B cell (primary cell): ENCODE measurements around the gene FTL. TPM values are rescaled to one million over a fixed set of nuclear protein-coding genes. Genes with fewer than 3 reads are reported as not detected.

Source experiments
- ATAC-seq: fragments of 200-7000 bp; cut with Tn5 transposase; one replicate; pipeline ENCODE4 v1.10.0; 2021; ENCODE audit warnings: low read depth, mild to moderate bottlenecking, moderate number of reproducible peaks, moderate library complexity
- CTCF ChIA-PET: fragments of 350-600 bp; sonication (Branson Sonifier 250); formaldehyde crosslinking; loops from one replicate; lab custom pipeline; 2021; ENCODE audit warnings: antibody characterized with exemption, inconsistent platforms; lab: Charles Lee
- POLR2A ChIA-PET: fragments of 350-600 bp; sonication (Branson Sonifier 250); formaldehyde crosslinking; loops from one replicate; lab custom pipeline; 2021; ENCODE audit warnings: antibody characterized with exemption; lab: Charles Lee
- DNase-seq: peaks from one replicate; pipeline ENCODE4 v3.0.0; 2013
- H2AFZ ChIP-seq: 2 replicates; pipeline ENCODE4 v1.6.1; 2012; ENCODE audit warnings: mild to moderate bottlenecking, low read depth, low read length; ENCODE audit not compliant: insufficient read depth, poor library complexity, severe bottlenecking
- H3K27ac ChIP-seq, 2 donors: 1 replicate in 1 of 2; 2 replicates in 1 of 2; pipeline ENCODE4 v1.5.1; 2012 to 2013; ENCODE audit warnings: low read length in 2 of 2, mild to moderate bottlenecking in 2 of 2, moderate library complexity in 1 of 2
- H3K27me3 ChIP-seq, 4 experiments: fragments of 200-600 bp in 1 of 4; sonication (generic) in 1 of 4; replicated peaks in 1 of 4; 1 replicate in 2 of 4; 2 replicates in 2 of 4; pipeline versions ENCODE4 v1.6.1 to v1.7.0; 2013 to 2016; ENCODE audit warnings: low read length in 3 of 4, mild to moderate bottlenecking in 2 of 4, mixed read lengths in 1 of 4, moderate library complexity in 1 of 4; ENCODE audit not compliant: insufficient read depth in 4 of 4, control insufficient read depth in 3 of 4; ENCODE audit errors: control extremely low read depth in 1 of 4
- H3K36me3 ChIP-seq, 2 experiments: replicated peaks in 1 of 2; 1 replicate in 1 of 2; 2 replicates in 1 of 2; pipeline versions ENCODE4 v1.6.1 to v1.7.1; 2013; ENCODE audit warnings: low read length in 1 of 2; ENCODE audit not compliant: insufficient read depth in 2 of 2, control insufficient read depth in 1 of 2; ENCODE audit errors: control extremely low read depth in 1 of 2, extremely low read depth in 1 of 2
- H3K4me1 ChIP-seq, 2 donors: fragments of 200-600 bp in 1 of 2; sonication (generic) in 1 of 2; 1 replicate in 1 of 2; 2 replicates in 1 of 2; pipeline versions ENCODE4 v1.5.1 to v1.6.1; 2013 to 2017; ENCODE audit warnings: low read length in 2 of 2; ENCODE audit not compliant: control insufficient read depth in 2 of 2, insufficient read depth in 2 of 2
- H3K4me2 ChIP-seq: replicated peaks from 2 replicates; pipeline ENCODE3; 2012; ENCODE audit warnings: mild to moderate bottlenecking, low read depth, low read length; ENCODE audit not compliant: poor library complexity, severe bottlenecking
- H3K4me3 ChIP-seq, 5 experiments: fragments of 200-600 bp in 1 of 5; sonication (generic) in 1 of 5; 1 replicate in 3 of 5; 2 replicates in 2 of 5; pipeline versions ENCODE4 v1.5.1 to v1.7.0; 2011 to 2016; ENCODE audit warnings: low read length in 4 of 5, mild to moderate bottlenecking in 4 of 5, low read depth in 2 of 5, control low read depth in 1 of 5, moderate library complexity in 1 of 5; ENCODE audit not compliant: insufficient read depth in 1 of 5; ENCODE audit errors: control extremely low read depth in 1 of 5, extremely low read depth in 1 of 5
- H3K79me2 ChIP-seq: fragments of 200-600 bp; sonication (generic); one replicate; pipeline ENCODE4 v1.6.0; 2016; ENCODE audit warnings: low read length; ENCODE audit not compliant: control insufficient read depth, insufficient read depth
- H3K9ac ChIP-seq: fragments of 200-600 bp; sonication (generic); 2 replicates; pipeline ENCODE4 v1.6.1; 2017; ENCODE audit warnings: mild to moderate bottlenecking, low read length, moderate library complexity
- H3K9me3 ChIP-seq, 3 donors: one replicate each; pipeline versions ENCODE4 v1.6.1 to v1.7.1; 2013; ENCODE audit warnings: low read length in 2 of 3; ENCODE audit not compliant: control insufficient read depth in 2 of 3, insufficient read depth in 1 of 3; ENCODE audit errors: control extremely low read depth in 1 of 3
- H4K20me1 ChIP-seq: 2 replicates; pipeline ENCODE4 v1.6.0; 2012; ENCODE audit warnings: mild to moderate bottlenecking, low read length; ENCODE audit not compliant: insufficient read depth, control insufficient read depth, poor library complexity, severe bottlenecking
- H3K27ac Mint-ChIP-seq: one replicate; pipeline ENCODE4 v1.8.0; 2021; ENCODE audit warnings: mixed read lengths
- H3K27me3 Mint-ChIP-seq: one replicate; pipeline ENCODE4 v1.8.0; 2021; ENCODE audit warnings: mixed read lengths
- H3K4me1 Mint-ChIP-seq: one replicate; pipeline ENCODE4 v1.8.0; 2021; ENCODE audit warnings: mixed read lengths
- H3K4me3 Mint-ChIP-seq: one replicate; pipeline ENCODE4 v1.8.0; 2021; ENCODE audit warnings: mixed read lengths
- H3K9me3 Mint-ChIP-seq: one replicate; pipeline ENCODE4 v1.8.0; 2022; ENCODE audit warnings: mixed read lengths; ENCODE audit not compliant: insufficient read depth
- EZH2 ChIP-seq: IDR thresholded peaks from 2 replicates; pipeline ENCODE4 v1.6.1; 2012; ENCODE audit warnings: borderline replicate concordance, low read depth, mild to moderate bottlenecking, moderate library complexity, low read length; ENCODE audit not compliant: insufficient read depth, poor library complexity, severe bottlenecking
- WGBS: methylation state at CpG from one replicate; pipeline ENCODE4 v1.1.5; 2013; ENCODE audit warnings: missing lambda C conversion rate; ENCODE audit not compliant: insufficient coverage; 5-methylcytosine and 5-hydroxymethylcytosine counted together
- intact Hi-C: fragments of 100-400 bp; cut with micrococcal nuclease; formaldehyde crosslinking; loops from one replicate; pipeline ENCODE4 v1.10.0; 2022
- polyA minus RNA-seq: library from RNA; depleted of rRNA, polyadenylated mRNA; stranded (reverse); fragments of >200 nt; gene quantifications from 2 replicates; pipeline ENCODE4 v1.2.3, GENCODE V29; 2012
- polyA plus RNA-seq: library from polyadenylated mRNA; depleted of rRNA; stranded (reverse); fragments of >200 nt; gene quantifications from 2 replicates; pipeline ENCODE4 v1.2.3, GENCODE V29; 2012
- total RNA-seq, 2 donors: library from RNA; stranded (reverse); fragments of 120-200 nt in 1 of 2; gene quantifications; 1 replicate in 1 of 2; 2 replicates in 1 of 2; pipeline versions ENCODE4 v1.2.3 to v1.2.4, GENCODE V29; 2013 to 2022
- TF ChIP-seq, protein P1 (sequence below): fragments of 200-600 bp; IDR thresholded peaks from one replicate; pipeline ENCODE4 v1.8.0; 2022; ENCODE audit warnings: antibody characterized with exemption, mild to moderate bottlenecking

FTL gene
- total RNA-seq (881 and 937 TPM in 2 replicates), polyA plus RNA-seq (534 and 832 TPM in 2 replicates), polyA minus RNA-seq (850 and 944 TPM in 2 replicates)
- 1,254 TPM for total RNA-seq (2013)

DNA sequence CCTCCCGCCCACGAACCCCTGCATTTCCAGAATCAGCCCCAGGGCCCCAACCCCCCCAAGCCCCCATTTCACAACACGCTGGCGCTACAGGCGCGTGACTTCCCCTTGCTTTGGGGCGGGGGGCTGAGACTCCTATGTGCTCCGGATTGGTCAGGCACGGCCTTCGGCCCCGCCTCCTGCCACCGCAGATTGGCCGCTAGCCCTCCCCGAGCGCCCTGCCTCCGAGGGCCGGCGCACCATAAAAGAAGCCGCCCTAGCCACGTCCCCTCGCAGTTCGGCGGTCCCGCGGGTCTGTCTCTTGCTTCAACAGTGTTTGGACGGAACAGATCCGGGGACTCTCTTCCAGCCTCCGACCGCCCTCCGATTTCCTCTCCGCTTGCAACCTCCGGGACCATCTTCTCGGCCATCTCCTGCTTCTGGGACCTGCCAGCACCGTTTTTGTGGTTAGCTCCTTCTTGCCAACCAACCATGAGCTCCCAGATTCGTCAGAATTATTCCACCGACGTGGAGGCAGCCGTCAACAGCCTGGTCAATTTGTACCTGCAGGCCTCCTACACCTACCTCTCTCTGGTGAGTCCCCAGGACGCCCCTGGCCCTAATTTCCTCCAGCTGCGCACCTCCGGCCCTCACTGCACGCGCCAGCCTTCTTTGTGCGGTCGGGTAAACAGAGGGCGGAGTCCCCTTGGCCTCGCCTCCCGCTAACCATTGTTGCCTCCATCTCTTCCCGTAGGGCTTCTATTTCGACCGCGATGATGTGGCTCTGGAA lies at the start of gene FTL:
TSS of gene FTL (plus strand) at position 270 of the 766 bp plus-strand sequence. CDS start at position 469, 199 bp downstream.
- 0% methylated on average over 45 of the region's 52 CpGs for WGBS
- Histone ChIP-seq H3K4me1 (peaks cover 41 to 57% of the 10 kb centered on the region in 2 donors), H3K9ac (peak within 1 kb of the TSS; percentile 74), H3K4me3 (peak within 1 kb of the TSS; percentile 73 to 90 (median 84)), H3K79me2 (peaks cover 26% of the 10 kb centered on the region), H3K36me3 (peaks cover 0 to 37% of the 10 kb centered on the region in 2 experiments), H4K20me1 (peaks cover 22% of the 10 kb centered on the region), H2AFZ (peak within 1 kb of the TSS; percentile 73), H3K27me3 (no peaks in the 10 kb centered on the region), H3K9me3 (peaks cover 0 to 5% (median 0%) of the 10 kb centered on the region in 3 donors), H3K27ac (peak within 1 kb of the TSS; percentile 75 to 84), H3K4me2 (peak within 1 kb of the TSS; percentile 75)
- CTCF ChIA-PET, result interaction anchor here (1.2 to 4.1 kb wide), 3 partner anchors 11 to 28 kb away, joined by 4 to 17 read pairs (median 5); partner anchors contain the start of genes BAX, GYS1 and RUVBL2
- Mint-ChIP-seq H3K4me1 (peaks cover 70% of the 10 kb centered on the region), H3K4me3 (peak within 1 kb of the TSS; percentile 100), H3K27me3 (no peaks in the 10 kb centered on the region), H3K9me3 (no peaks in the 10 kb centered on the region), H3K27ac (peak within 1 kb of the TSS; percentile 99)
- ATAC-seq, result peak; percentile 83
- POLR2A ChIA-PET, result interaction anchor here (0.6 to 3.2 kb wide), 12 partner anchors 11 to 601 kb away, joined by 3 to 17 read pairs (median 4); partner anchors contain the start of genes GYS1, NUCB1, PPP1R15A and RUVBL2
- DNase-seq, result peak; percentile 96
- TF ChIP-seq, protein P1, sequence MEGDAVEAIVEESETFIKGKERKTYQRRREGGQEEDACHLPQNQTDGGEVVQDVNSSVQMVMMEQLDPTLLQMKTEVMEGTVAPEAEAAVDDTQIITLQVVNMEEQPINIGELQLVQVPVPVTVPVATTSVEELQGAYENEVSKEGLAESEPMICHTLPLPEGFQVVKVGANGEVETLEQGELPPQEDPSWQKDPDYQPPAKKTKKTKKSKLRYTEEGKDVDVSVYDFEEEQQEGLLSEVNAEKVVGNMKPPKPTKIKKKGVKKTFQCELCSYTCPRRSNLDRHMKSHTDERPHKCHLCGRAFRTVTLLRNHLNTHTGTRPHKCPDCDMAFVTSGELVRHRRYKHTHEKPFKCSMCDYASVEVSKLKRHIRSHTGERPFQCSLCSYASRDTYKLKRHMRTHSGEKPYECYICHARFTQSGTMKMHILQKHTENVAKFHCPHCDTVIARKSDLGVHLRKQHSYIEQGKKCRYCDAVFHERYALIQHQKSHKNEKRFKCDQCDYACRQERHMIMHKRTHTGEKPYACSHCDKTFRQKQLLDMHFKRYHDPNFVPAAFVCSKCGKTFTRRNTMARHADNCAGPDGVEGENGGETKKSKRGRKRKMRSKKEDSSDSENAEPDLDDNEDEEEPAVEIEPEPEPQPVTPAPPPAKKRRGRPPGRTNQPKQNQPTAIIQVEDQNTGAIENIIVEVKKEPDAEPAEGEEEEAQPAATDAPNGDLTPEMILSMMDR, result no peak
- no peak for TF ChIP-seq EZH2
- intact Hi-C loops, result loop anchor here (1.0 to 2.0 kb wide), 6 partner anchors 11 to 319 kb away; partner anchors contain the start of genes BAX, CA11, GYS1 and NUCB1
